Fibroblast of lung (primary cell): ENCODE results near the gene MIER3.

Experiments used
- CTCF ChIP-seq, 2 donors: IDR thresholded peaks in 1 of 2; conservative IDR thresholded peaks in 1 of 2; 1 replicate in 1 of 2; 2 replicates in 1 of 2; pipeline ENCODE4 v1.5.1; 2011 to 2012; ENCODE audit warnings: low read length in 2 of 2, control low read depth in 1 of 2, inconsistent platforms in 1 of 2, low read depth in 1 of 2, mild to moderate bottlenecking in 1 of 2
- EZH2 ChIP-seq: IDR thresholded peaks from 2 replicates; pipeline ENCODE4 v1.5.1; 2012; ENCODE audit warnings: low read length, control low read depth, mild to moderate bottlenecking; ENCODE audit errors: missing control alignments

GRCh38 chr5:56958595-56958994 is 6.7 kb upstream of the MIER3 start:
- no peak for TF ChIP-seq CTCF (conservative IDR thresholded peaks at IDR 0.05 in 1 of 2, IDR thresholded peaks at IDR 0.05 in 1 of 2; ENCODE audit: low read depth in 1 of 2, low read length in 2 of 2)
- no peak for TF ChIP-seq EZH2
